Suprapubic skin (tissue), 4 donors: ENCODE data around the gene SMIM41. TPM values are rescaled to one million over a fixed set of nuclear protein-coding genes. Genes with fewer than 3 reads are reported as not detected.

Experiments
- DNase-seq, 2 donors: peaks; one replicate each; pipeline ENCODE4 v3.0.0-alpha.2; 2019; ENCODE audit warnings: low spot score in 2 of 2
- H3K27ac ChIP-seq: fragments of 200-600 bp; sonication (generic); one replicate; pipeline ENCODE4 v1.5.1; 2019
- H3K27me3 ChIP-seq: fragments of 200-600 bp; sonication (generic); one replicate; pipeline ENCODE4 v1.5.1; 2019
- H3K36me3 ChIP-seq: fragments of 200-600 bp; sonication (generic); one replicate; pipeline ENCODE4 v1.5.1; 2019
- H3K4me1 ChIP-seq: fragments of 200-600 bp; sonication (generic); one replicate; pipeline ENCODE4 v1.5.1; 2019
- H3K4me3 ChIP-seq: fragments of 200-600 bp; sonication (generic); one replicate; pipeline ENCODE4 v1.5.1; 2019; ENCODE audit warnings: mild to moderate bottlenecking
- H3K9me3 ChIP-seq: fragments of 200-600 bp; sonication (generic); one replicate; pipeline ENCODE4 v1.5.1; 2019
- EP300 ChIP-seq: sonication (generic); formaldehyde crosslinking; IDR thresholded peaks from one replicate; pipeline ENCODE4 v1.6.1; 2017; ENCODE audit warnings: antibody characterized with exemption
- POLR2A ChIP-seq, 2 donors: fragments of 450-650 bp; IDR thresholded peaks; one replicate each; pipeline ENCODE4 v1.6.1; 2017; ENCODE audit warnings: antibody characterized with exemption in 2 of 2, mild to moderate bottlenecking in 2 of 2, moderate library complexity in 2 of 2
- POLR2AphosphoS5 ChIP-seq, 3 donors: sonication (generic); formaldehyde crosslinking; IDR thresholded peaks; one replicate each; pipeline ENCODE4 v1.6.1; 2017; ENCODE audit warnings: antibody characterized with exemption in 3 of 3
- WGBS: methylation state at CpG from one replicate; pipeline ENCODE4 v1.1.5; 2018; 5-methylcytosine and 5-hydroxymethylcytosine counted together
- total RNA-seq, 4 donors: library from RNA; depleted of rRNA; stranded (reverse); fragments of >200 nt; gene quantifications; one replicate each; pipeline ENCODE4 v1.1.0, GENCODE V29; 2016
- TF ChIP-seq, protein P1 (sequence below), 2 donors: fragments of 200-600 bp in 1 of 2; fragments of 450-650 bp in 1 of 2; sonication (generic) in 1 of 2; IDR thresholded peaks; one replicate each; pipeline ENCODE4 v1.5.1; 2016 to 2019; ENCODE audit warnings: antibody characterized with exemption in 2 of 2, mild to moderate bottlenecking in 1 of 2, moderate library complexity in 1 of 2

The SMIM41 gene
- total RNA-seq, 4 donors from 2014 or later: 0.51 to 0.57 TPM; not detected in 2

DNA sequence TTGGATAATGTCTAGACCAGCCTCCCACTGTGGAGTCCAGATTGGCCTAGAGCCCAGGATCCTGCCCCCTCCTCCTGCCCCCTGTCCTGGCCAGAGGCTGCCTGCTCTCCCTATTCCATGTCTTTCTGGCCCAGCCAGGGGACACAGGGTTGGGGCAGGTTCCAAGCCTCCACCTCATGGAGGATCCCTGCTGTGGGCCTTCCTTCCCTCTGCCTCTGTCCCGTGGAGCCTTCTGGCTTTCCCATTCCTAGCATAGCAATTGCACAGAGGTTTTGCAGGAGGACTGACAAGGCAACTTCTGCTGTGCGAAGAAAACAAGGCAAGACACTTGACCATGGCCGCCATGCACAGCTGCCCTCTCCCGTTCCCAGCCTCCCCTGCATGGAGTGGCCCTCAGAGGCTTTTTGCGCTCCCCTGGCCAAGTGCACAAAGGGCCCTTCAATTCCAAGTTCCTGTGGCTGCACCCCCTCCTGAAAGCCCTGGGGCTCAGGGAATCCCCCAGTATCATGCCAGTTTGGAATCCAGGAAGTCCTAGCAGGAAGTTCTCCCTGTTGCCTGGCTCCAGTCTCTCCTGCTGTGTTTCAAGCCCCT, 70.2 kb downstream of the SMIM41 start:
- no peak for DNase-seq
- 58% methylated on average over 2 of the region's 5 CpGs for WGBS
- Histone ChIP-seq H3K27ac (peak overlapping the region; percentile 99), H3K4me3 (no peak overlapping the region), H3K36me3 (no peaks in the 10 kb centered on the region), H3K4me1 (peaks cover 89% of the 10 kb centered on the region), H3K27me3 (no peaks in the 10 kb centered on the region), H3K9me3 (no peaks in the 10 kb centered on the region)
- no peak for TF ChIP-seq EP300
- no peak for TF ChIP-seq POLR2A (IDR thresholded peaks at IDR 0.05)
- TF ChIP-seq, protein P1, sequence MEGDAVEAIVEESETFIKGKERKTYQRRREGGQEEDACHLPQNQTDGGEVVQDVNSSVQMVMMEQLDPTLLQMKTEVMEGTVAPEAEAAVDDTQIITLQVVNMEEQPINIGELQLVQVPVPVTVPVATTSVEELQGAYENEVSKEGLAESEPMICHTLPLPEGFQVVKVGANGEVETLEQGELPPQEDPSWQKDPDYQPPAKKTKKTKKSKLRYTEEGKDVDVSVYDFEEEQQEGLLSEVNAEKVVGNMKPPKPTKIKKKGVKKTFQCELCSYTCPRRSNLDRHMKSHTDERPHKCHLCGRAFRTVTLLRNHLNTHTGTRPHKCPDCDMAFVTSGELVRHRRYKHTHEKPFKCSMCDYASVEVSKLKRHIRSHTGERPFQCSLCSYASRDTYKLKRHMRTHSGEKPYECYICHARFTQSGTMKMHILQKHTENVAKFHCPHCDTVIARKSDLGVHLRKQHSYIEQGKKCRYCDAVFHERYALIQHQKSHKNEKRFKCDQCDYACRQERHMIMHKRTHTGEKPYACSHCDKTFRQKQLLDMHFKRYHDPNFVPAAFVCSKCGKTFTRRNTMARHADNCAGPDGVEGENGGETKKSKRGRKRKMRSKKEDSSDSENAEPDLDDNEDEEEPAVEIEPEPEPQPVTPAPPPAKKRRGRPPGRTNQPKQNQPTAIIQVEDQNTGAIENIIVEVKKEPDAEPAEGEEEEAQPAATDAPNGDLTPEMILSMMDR (IDR thresholded peaks at IDR 0.05): no peak
- no peak for TF ChIP-seq POLR2AphosphoS5 (IDR thresholded peaks at IDR 0.05)

- H3K27ac ChIP-seq: peak overlapping the region; percentile 99
- no peaks in the 10 kb centered on the region for H3K27me3 ChIP-seq
- peaks cover 86% of the 10 kb centered on the region for H3K4me1 ChIP-seq
- H3K9me3 ChIP-seq: no peaks in the 10 kb centered on the region
- 64% methylated on average over 7 of the region's 10 CpGs for WGBS
- no peaks in the 10 kb centered on the region for H3K36me3 ChIP-seq
- no peak for DNase-seq
- H3K4me3 ChIP-seq: no peak overlapping the region
- TF ChIP-seq EP300 (no peak), POLR2A (IDR thresholded peaks at IDR 0.05) (no peak), POLR2AphosphoS5 (IDR thresholded peaks at IDR 0.05) (no peak)
- TF ChIP-seq, protein P1 (IDR thresholded peaks at IDR 0.05): no peak
These were observed 71.8 kb downstream of the SMIM41 start for GRCh38 chr12:52151153-52151836.

- Histone ChIP-seq H3K4me3 (peak overlapping the region; percentile 47), H3K27ac (peak overlapping the region; percentile 99), H3K9me3 (no peaks in the 10 kb centered on the region), H3K27me3 (no peaks in the 10 kb centered on the region), H3K36me3 (no peaks in the 10 kb centered on the region), H3K4me1 (peaks cover 86% of the 10 kb centered on the region)
- peak; percentile 91 to 93 for DNase-seq
- 10% methylated on average over 6 of the region's 63 CpGs for WGBS
- no peak for TF ChIP-seq EP300
- TF ChIP-seq, protein P1 (IDR thresholded peaks at IDR 0.05): peak; percentile 83 to 97
- TF ChIP-seq POLR2A (IDR thresholded peaks at IDR 0.05): no peak
- peak in 2 of 3 donors; percentile 48 to 66 for TF ChIP-seq POLR2AphosphoS5 (IDR thresholded peaks at IDR 0.05)
These were observed 72.6 kb downstream of the SMIM41 start for GRCh38 chr12:52151837-52152783.

DNA sequence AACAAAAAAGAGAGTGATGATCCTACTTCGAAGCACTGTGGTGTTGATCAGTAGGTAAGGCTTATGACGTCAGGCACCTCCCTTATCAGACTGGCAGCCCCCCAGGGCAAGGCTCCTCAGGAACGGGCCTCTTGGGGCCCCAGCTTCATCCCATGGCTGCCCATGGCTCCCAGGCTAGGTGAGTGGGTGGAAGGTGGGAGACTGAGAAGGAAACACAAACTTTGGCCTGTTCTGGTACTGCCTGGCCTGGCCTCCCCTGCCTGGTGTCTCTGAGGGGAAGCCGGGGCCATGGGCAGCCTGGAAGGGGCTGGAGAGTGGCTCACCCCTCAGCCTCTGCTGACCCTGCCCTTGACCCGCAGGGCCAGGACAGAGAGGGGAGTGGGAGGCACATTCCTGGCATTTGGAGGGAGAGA, 73.4 kb downstream of the SMIM41 start:
- H3K27me3 ChIP-seq: no peaks in the 10 kb centered on the region
- 48% methylated on average over 4 of the region's 5 CpGs for WGBS
- no peak for DNase-seq
- H3K36me3 ChIP-seq: no peaks in the 10 kb centered on the region
- peaks cover 84% of the 10 kb centered on the region for H3K4me1 ChIP-seq
- H3K27ac ChIP-seq: peak overlapping the region; percentile 99
- H3K4me3 ChIP-seq: no peak overlapping the region
- TF ChIP-seq EP300 (no peak), POLR2A (IDR thresholded peaks at IDR 0.05) (no peak), POLR2AphosphoS5 (IDR thresholded peaks at IDR 0.05) (no peak)
- TF ChIP-seq, protein P1 (IDR thresholded peaks at IDR 0.05): no peak
- H3K9me3 ChIP-seq: no peaks in the 10 kb centered on the region
